Measurements from ENCODE around the gene SH3RF1. TPM values are rescaled to one million over a fixed set of nuclear protein-coding genes. Genes with fewer than 3 reads are reported as not detected.
"Not testable (repeated sequence)": the region's sequence is repeated elsewhere in the genome, so short reads cannot be mapped to it uniquely, and the experiment has no call there.

SH3RF1 gene
- total RNA-seq, 4 donors from 2014 or later = 10.6 to 17.9 (median 13.3) TPM

GRCh38 chr4:169305173-169305572 lies 34.4 kb upstream of the SH3RF1 start:
- H3K9me3 ChIP-seq = no peaks in the 10 kb centered on the region
- no peaks in the 10 kb centered on the region for H3K36me3 ChIP-seq
- TF ChIP-seq POLR2A (IDR thresholded peaks at IDR 0.05) (no peak), CTCF (IDR thresholded peaks at IDR 0.05) (no peak), EP300 (IDR thresholded peaks at IDR 0.05) (no peak)
- 0 to 51% methylated on average over 1 of the region's 1 CpG for WGBS, 2 donors
- no peaks in the 10 kb centered on the region for H3K4me1 ChIP-seq
- no peak overlapping the region for H3K4me3 ChIP-seq
- H3K27ac ChIP-seq = peak overlapping the region in 1 of 4 donors; percentile 67
- no peak for DNase-seq (ENCODE audit: low spot score in 2 of 2)
- H3K27me3 ChIP-seq = no peaks in the 10 kb centered on the region

GRCh38 chr4:169295822-169296221 lies 25.1 kb upstream of the SH3RF1 start:
- no peaks in the 10 kb centered on the region for H3K4me1 ChIP-seq
- H3K27ac ChIP-seq = no peak overlapping the region
- H3K4me3 ChIP-seq = no peak overlapping the region
- no peaks in the 10 kb centered on the region for H3K36me3 ChIP-seq
- no peak for DNase-seq (ENCODE audit: low spot score in 2 of 2)
- H3K27me3 ChIP-seq = no peaks in the 10 kb centered on the region
- TF ChIP-seq EP300 (IDR thresholded peaks at IDR 0.05) (no peak), CTCF (IDR thresholded peaks at IDR 0.05) (no peak), POLR2A (IDR thresholded peaks at IDR 0.05) (no peak)
- no peaks in the 10 kb centered on the region for H3K9me3 ChIP-seq

GRCh38 chr4:169293343-169294176 lies 22.8 kb upstream of the SH3RF1 start:
- H3K4me3 ChIP-seq = no peak overlapping the region
- H3K27ac ChIP-seq = no peak overlapping the region
- WGBS, 2 donors = 70 to 85% methylated on average over 6 of the region's 6 CpGs
- TF ChIP-seq CTCF (IDR thresholded peaks at IDR 0.05) (no peak), POLR2A (IDR thresholded peaks at IDR 0.05) (no peak), EP300 (IDR thresholded peaks at IDR 0.05) (peak in 1 of 2 donors; percentile 61)
- no peak for DNase-seq (ENCODE audit: low spot score in 2 of 2)
- no peaks in the 10 kb centered on the region for H3K36me3 ChIP-seq
- no peaks in the 10 kb centered on the region for H3K9me3 ChIP-seq
- no peaks in the 10 kb centered on the region for H3K27me3 ChIP-seq
- no peaks in the 10 kb centered on the region for H3K4me1 ChIP-seq

- not testable (repeated sequence) for H3K36me3 ChIP-seq; H3K4me1 ChIP-seq; H3K4me3 ChIP-seq; H3K27me3 ChIP-seq; H3K9me3 ChIP-seq; H3K27ac ChIP-seq; DNase-seq (ENCODE audit: low spot score in 2 of 2)
- WGBS, 2 donors = 68 to 78% methylated on average over 3 of the region's 3 CpGs
Measured at GRCh38 chr4:169287983-169288382, 17.2 kb upstream of the SH3RF1 start.

- no peaks in the 10 kb centered on the region for H3K9me3 ChIP-seq
- H3K27me3 ChIP-seq = no peaks in the 10 kb centered on the region
- no peaks in the 10 kb centered on the region for H3K36me3 ChIP-seq
- 94 to 98% methylated on average over 3 of the region's 3 CpGs for WGBS, 2 donors
- no peaks in the 10 kb centered on the region for H3K4me1 ChIP-seq
- H3K27ac ChIP-seq = no peak overlapping the region
- TF ChIP-seq POLR2A (IDR thresholded peaks at IDR 0.05) (no peak), CTCF (IDR thresholded peaks at IDR 0.05) (no peak), EP300 (IDR thresholded peaks at IDR 0.05) (no peak)
- no peak for DNase-seq (ENCODE audit: low spot score in 2 of 2)
- no peak overlapping the region for H3K4me3 ChIP-seq
Measured at GRCh38 chr4:169286562-169287301, 16.0 kb upstream of the SH3RF1 start.
